Uterus (tissue), 2 donors: ENCODE measurements around the gene VPS4A.

Experiments
- POLR2A ChIP-seq, 2 donors: fragments of 450-650 bp; IDR thresholded peaks; one replicate each; pipeline ENCODE4 v1.6.1; 2016; ENCODE audit warnings: antibody characterized with exemption in 2 of 2, mild to moderate bottlenecking in 1 of 2, moderate library complexity in 1 of 2
- TF ChIP-seq, protein P1 (sequence below), 4 experiments: fragments of 200-600 bp in 2 of 4; fragments of 450-650 bp in 2 of 4; sonication (generic) in 2 of 4; IDR thresholded peaks; one replicate each; pipeline ENCODE4 v1.5.1; 2016 to 2019; ENCODE audit warnings: antibody characterized with exemption in 4 of 4, mild to moderate bottlenecking in 2 of 4, moderate library complexity in 1 of 4

DNA sequence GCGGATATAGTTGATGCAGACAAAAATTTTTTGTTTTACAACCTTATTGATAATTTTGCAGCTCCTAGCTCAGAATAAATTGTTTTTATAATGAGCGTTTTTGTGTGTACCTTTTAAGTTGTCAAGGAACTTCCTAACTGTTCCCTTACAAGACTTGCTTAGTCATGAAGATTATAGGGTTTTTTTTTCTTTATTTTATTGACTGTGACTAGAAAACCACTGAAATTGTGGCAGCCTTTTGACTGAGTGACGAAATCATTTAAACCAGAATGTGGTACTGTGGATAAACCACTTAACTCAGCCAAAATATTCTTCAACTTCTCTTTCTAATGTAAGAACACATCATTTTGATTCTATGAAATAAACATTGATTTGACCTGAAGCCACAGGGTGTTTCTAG is 40.8 kb upstream of the VPS4A start:
- TF ChIP-seq, protein P1, sequence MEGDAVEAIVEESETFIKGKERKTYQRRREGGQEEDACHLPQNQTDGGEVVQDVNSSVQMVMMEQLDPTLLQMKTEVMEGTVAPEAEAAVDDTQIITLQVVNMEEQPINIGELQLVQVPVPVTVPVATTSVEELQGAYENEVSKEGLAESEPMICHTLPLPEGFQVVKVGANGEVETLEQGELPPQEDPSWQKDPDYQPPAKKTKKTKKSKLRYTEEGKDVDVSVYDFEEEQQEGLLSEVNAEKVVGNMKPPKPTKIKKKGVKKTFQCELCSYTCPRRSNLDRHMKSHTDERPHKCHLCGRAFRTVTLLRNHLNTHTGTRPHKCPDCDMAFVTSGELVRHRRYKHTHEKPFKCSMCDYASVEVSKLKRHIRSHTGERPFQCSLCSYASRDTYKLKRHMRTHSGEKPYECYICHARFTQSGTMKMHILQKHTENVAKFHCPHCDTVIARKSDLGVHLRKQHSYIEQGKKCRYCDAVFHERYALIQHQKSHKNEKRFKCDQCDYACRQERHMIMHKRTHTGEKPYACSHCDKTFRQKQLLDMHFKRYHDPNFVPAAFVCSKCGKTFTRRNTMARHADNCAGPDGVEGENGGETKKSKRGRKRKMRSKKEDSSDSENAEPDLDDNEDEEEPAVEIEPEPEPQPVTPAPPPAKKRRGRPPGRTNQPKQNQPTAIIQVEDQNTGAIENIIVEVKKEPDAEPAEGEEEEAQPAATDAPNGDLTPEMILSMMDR (IDR thresholded peaks at IDR 0.05): no peak
- TF ChIP-seq POLR2A (IDR thresholded peaks at IDR 0.05): no peak
